Neural cell (in vitro differentiated cells): ENCODE data around the gene LHX5.

Experiments
- CTCF ChIP-seq: fragments of 450-650 bp; IDR thresholded peaks from 2 replicates; pipeline ENCODE4 v1.5.1; 2014; ENCODE audit warnings: antibody characterized with exemption, mild to moderate bottlenecking, moderate library complexity; ENCODE audit not compliant: poor library complexity, severe bottlenecking
- EP300 ChIP-seq: fragments of 450-650 bp; conservative IDR thresholded peaks from 2 replicates; pipeline ENCODE4 v1.6.1; 2014; ENCODE audit warnings: antibody characterized with exemption, mild to moderate bottlenecking, moderate library complexity; ENCODE audit not compliant: poor library complexity, severe bottlenecking
- EZH2 ChIP-seq: fragments of 200-600, 300-800 bp; shearing (Covaris generic), sonication (generic); IDR thresholded peaks from 2 replicates; pipeline ENCODE4 v1.6.1; 2014; ENCODE audit warnings: antibody characterized with exemption, low read length, borderline replicate concordance, mild to moderate bottlenecking; ENCODE audit not compliant: insufficient read depth, poor library complexity, severe bottlenecking
- POLR2AphosphoS5 ChIP-seq: IDR thresholded peaks from 2 replicates; pipeline ENCODE4 v1.6.1; 2012
- REST ChIP-seq: IDR thresholded peaks from 2 replicates; pipeline ENCODE4 v1.6.1; 2012; ENCODE audit warnings: borderline replicate concordance
- SMC3 ChIP-seq: fragments of 450-650 bp; conservative IDR thresholded peaks from 2 replicates; pipeline ENCODE4 v1.6.1; 2014; ENCODE audit warnings: antibody characterized with exemption, mild to moderate bottlenecking, moderate library complexity; ENCODE audit not compliant: poor library complexity

- TF ChIP-seq CTCF = no peak
- TF ChIP-seq EP300 = no peak
- TF ChIP-seq POLR2AphosphoS5 = no peak
- no peak for TF ChIP-seq REST
- no peak for TF ChIP-seq SMC3
- TF ChIP-seq EZH2 = no peak
Measured at GRCh38 chr12:113422030-113422885, 49.4 kb downstream of the LHX5 start, which contains the start of gene SDSL.
